Testis (tissue), 3 donors: ENCODE results near the gene COL13A1. TPM values are rescaled to one million over a fixed set of nuclear protein-coding genes. Genes with fewer than 3 reads are reported as not detected.

ENCODE experiments used
- DNase-seq: peaks from one replicate; pipeline ENCODE4 v3.0.0-alpha.2; 2019
- H3K27ac ChIP-seq, 2 donors: fragments of 200-600 bp; sonication (generic); one replicate each; pipeline ENCODE4 v1.5.1; 2019
- H3K27me3 ChIP-seq: fragments of 200-600 bp; sonication (generic); one replicate; pipeline ENCODE4 v1.5.1; 2019
- H3K36me3 ChIP-seq: fragments of 200-600 bp; sonication (generic); one replicate; pipeline ENCODE4 v1.5.1; 2017; ENCODE audit warnings: low read depth; ENCODE audit errors: missing control alignments
- H3K4me1 ChIP-seq: fragments of 200-600 bp; sonication (generic); one replicate; pipeline ENCODE4 v1.5.1; 2019
- H3K4me3 ChIP-seq, 2 donors: fragments of 200-600 bp; sonication (generic); one replicate each; pipeline ENCODE4 v1.5.1; 2017 to 2019
- H3K9me3 ChIP-seq: fragments of 200-600 bp; sonication (generic); one replicate; pipeline ENCODE4 v1.5.1; 2017
- CTCF ChIP-seq, 3 experiments: fragments of 450-650 bp in 2 of 3; fragments of 200-600 bp in 1 of 3; sonication (generic) in 1 of 3; IDR thresholded peaks; one replicate each; pipeline ENCODE4 v1.5.1; 2016 to 2019; ENCODE audit warnings: antibody characterized with exemption in 3 of 3, mild to moderate bottlenecking in 2 of 3, moderate library complexity in 1 of 3
- POLR2A ChIP-seq: fragments of 450-650 bp; IDR thresholded peaks from one replicate; pipeline ENCODE4 v1.6.1; 2017; ENCODE audit warnings: antibody characterized with exemption, mild to moderate bottlenecking, moderate library complexity
- WGBS, 2 donors: methylation state at CpG; one replicate each; pipeline ENCODE4 v1.1.5; 2018; 5-methylcytosine and 5-hydroxymethylcytosine counted together
- intact Hi-C: fragments of 100-400 bp; cut with DNase I; formaldehyde crosslinking; loops from one replicate; pipeline ENCODE4 v1.15.1; 2023; ENCODE audit warnings: low total_unique reads
- polyA plus RNA-seq: library from polyadenylated mRNA; stranded (reverse); fragments of 350-450 nt; fragmentation: Illumina TruSeq; extraction: RNeasy Lipid Tissue Mini Kit (QIAGEN cat#74804); gene quantifications from one replicate; pipeline ENCODE4 v1.2.3, GENCODE V29; 2014; ENCODE audit warnings: low read depth, low replicate concordance; ENCODE audit not compliant: insufficient read depth
- total RNA-seq, 2 donors: library from RNA; depleted of rRNA; stranded (reverse); fragments of >200 nt; gene quantifications; one replicate each; pipeline ENCODE4 v1.2.3, GENCODE V29; 2016

Gene COL13A1
- total and polyA plus RNA-seq, 3 donors from 2014 or later: 0.94 to 2.5 (median 1.5) TPM

- Histone ChIP-seq H3K36me3 (no peaks in the 10 kb centered on the region), H3K27me3 (no peaks in the 10 kb centered on the region), H3K27ac (no peak overlapping the region), H3K9me3 (no peaks in the 10 kb centered on the region), H3K4me3 (no peak overlapping the region), H3K4me1 (peaks cover 6% of the 10 kb centered on the region)
- TF ChIP-seq CTCF (IDR thresholded peaks at IDR 0.05): no peak
- TF ChIP-seq POLR2A: no peak
- no peak for DNase-seq
- intact Hi-C loops: no loop called here
- WGBS, 2 donors: 90 to 100% methylated on average over 2 to 6 of the region's 6 CpGs
Measured at GRCh38 chr10:69835233-69835632, 33.5 kb downstream of the COL13A1 start.

GRCh38 chr10:69835875-69836730 lies 34.4 kb downstream of the COL13A1 start:
- H3K27ac ChIP-seq: no peak overlapping the region
- TF ChIP-seq POLR2A: no peak
- TF ChIP-seq CTCF (IDR thresholded peaks at IDR 0.05): no peak
- no peaks in the 10 kb centered on the region for H3K9me3 ChIP-seq
- H3K4me3 ChIP-seq: no peak overlapping the region
- H3K36me3 ChIP-seq: no peaks in the 10 kb centered on the region
- DNase-seq: no peak
- 41 to 60% methylated on average over 1 to 8 of the region's 8 CpGs for WGBS, 2 donors
- intact Hi-C loops: no loop called here
- no peaks in the 10 kb centered on the region for H3K27me3 ChIP-seq
- H3K4me1 ChIP-seq: peaks cover 6% of the 10 kb centered on the region

GRCh38 chr10:69836731-69837030 lies 35.0 kb downstream of the COL13A1 start:
- TF ChIP-seq POLR2A (no peak), CTCF (IDR thresholded peaks at IDR 0.05) (no peak)
- intact Hi-C loops: no loop called here
- no peak overlapping the region for H3K4me3 ChIP-seq
- 93 to 98% methylated on average over 6 of the region's 6 CpGs for WGBS, 2 donors
- no peak for DNase-seq
- H3K36me3 ChIP-seq: no peaks in the 10 kb centered on the region
- H3K4me1 ChIP-seq: peaks cover 6% of the 10 kb centered on the region
- no peak overlapping the region for H3K27ac ChIP-seq
- no peaks in the 10 kb centered on the region for H3K27me3 ChIP-seq
- H3K9me3 ChIP-seq: no peaks in the 10 kb centered on the region

GRCh38 chr10:69837261-69837660 lies 35.6 kb downstream of the COL13A1 start:
- Histone ChIP-seq H3K4me3 (no peak overlapping the region), H3K4me1 (peaks cover 6% of the 10 kb centered on the region), H3K9me3 (no peaks in the 10 kb centered on the region), H3K27me3 (no peaks in the 10 kb centered on the region), H3K36me3 (no peaks in the 10 kb centered on the region), H3K27ac (no peak overlapping the region)
- TF ChIP-seq POLR2A: no peak
- no peak for TF ChIP-seq CTCF (IDR thresholded peaks at IDR 0.05)
- DNase-seq: no peak
- intact Hi-C loops: no loop called here
- WGBS, 2 donors: 97 to 99% methylated on average over 5 of the region's 5 CpGs

- no peak overlapping the region for H3K4me3 ChIP-seq
- H3K4me1 ChIP-seq: peaks cover 6% of the 10 kb centered on the region
- H3K9me3 ChIP-seq: no peaks in the 10 kb centered on the region
- DNase-seq: no peak
- TF ChIP-seq CTCF (IDR thresholded peaks at IDR 0.05) (no peak), POLR2A (no peak)
- WGBS, 2 donors: 93 to 96% methylated on average over 4 to 5 of the region's 5 CpGs
- intact Hi-C loops: no loop called here
- H3K36me3 ChIP-seq: no peaks in the 10 kb centered on the region
- no peak overlapping the region for H3K27ac ChIP-seq
- H3K27me3 ChIP-seq: no peaks in the 10 kb centered on the region
Measured at GRCh38 chr10:69838418-69838817, 36.7 kb downstream of the COL13A1 start.
